IMR-90 (cell line): ENCODE measurements around the gene SLC6A20. TPM values are rescaled to one million over a fixed set of nuclear protein-coding genes. Genes with fewer than 3 reads are reported as not detected.
"Not testable (repeated sequence)": the region's sequence is repeated elsewhere in the genome, so short reads cannot be mapped to it uniquely, and the experiment has no call there.

Source experiments
- ATAC-seq: fragments of 200-7000 bp; cut with Tn5 transposase; 2 replicates; pipeline ENCODE4 v1.9.1; 2020; ENCODE audit warnings: low read depth, mild to moderate bottlenecking, moderate library complexity
- BruUV-seq: library from RNA; stranded (reverse); fragments of 400-500 nt; replicated peaks from 2 replicates; lab custom pipeline; 2021; lab: Mats Ljungman, UMichigan
- CTCF ChIA-PET: fragments of 300-600 bp; formaldehyde crosslinking; extraction: SDS; loops from one replicate; lab custom pipeline; 2021; ENCODE audit warnings: antibody characterized with exemption; lab: Yijun Ruan, JAX
- POLR2A ChIA-PET: fragments of 300-600 bp; sonication (Branson Sonifier 250); formaldehyde crosslinking; loops from one replicate; lab custom pipeline; 2022; ENCODE audit warnings: antibody characterized with exemption; ENCODE audit not compliant: unreplicated experiment; lab: Charles Lee
- DNase-seq: peaks from one replicate; pipeline ENCODE4 v3.0.0; 2013
- H2AFZ ChIP-seq: replicated peaks from 2 replicates; pipeline ENCODE3; 2013; ENCODE audit warnings: low read length, mild to moderate bottlenecking; ENCODE audit not compliant: poor library complexity
- H2AK5ac ChIP-seq: 2 replicates; pipeline ENCODE4 v1.6.1; 2013; ENCODE audit warnings: low read depth, low read length, inconsistent platforms
- H2AK9ac ChIP-seq: replicated peaks from 2 replicates; pipeline ENCODE3; 2013; ENCODE audit warnings: mild to moderate bottlenecking, low read depth, low read length, moderate library complexity; ENCODE audit not compliant: poor library complexity
- H2BK120ac ChIP-seq: 2 replicates; pipeline ENCODE4 v1.6.1; 2013; ENCODE audit warnings: low read depth, low read length, inconsistent platforms
- H2BK15ac ChIP-seq: 3 replicates; pipeline ENCODE4 v1.6.1; 2013; ENCODE audit warnings: low read depth, low read length, inconsistent platforms
- H2BK20ac ChIP-seq: 2 replicates; pipeline ENCODE4 v1.6.1; 2013; ENCODE audit warnings: low read depth, mild to moderate bottlenecking, inconsistent platforms, low read length, moderate library complexity
- H2BK5ac ChIP-seq: 2 replicates; pipeline ENCODE4 v1.6.1; 2013; ENCODE audit warnings: mild to moderate bottlenecking, low read depth, low read length, inconsistent platforms; ENCODE audit not compliant: poor library complexity, severe bottlenecking
- H3K14ac ChIP-seq: replicated peaks from 2 replicates; pipeline ENCODE4 v1.6.1; 2013; ENCODE audit warnings: low read depth, low read length, inconsistent platforms
- H3K18ac ChIP-seq: 2 replicates; pipeline ENCODE4 v1.6.1; 2013; ENCODE audit warnings: low read depth, low read length, control low read depth
- H3K23ac ChIP-seq: 2 replicates; pipeline ENCODE4 v1.6.1; 2013; ENCODE audit warnings: low read depth, low read length, inconsistent platforms
- H3K27ac ChIP-seq: 2 replicates; pipeline ENCODE4 v1.5.1; 2013; ENCODE audit warnings: mild to moderate bottlenecking, control low read depth, low read length; ENCODE audit not compliant: insufficient read depth
- H3K27me3 ChIP-seq: 2 replicates; pipeline ENCODE4 v1.6.1; 2013; ENCODE audit warnings: low read length; ENCODE audit not compliant: control insufficient read depth, insufficient read depth
- H3K36me3 ChIP-seq: 2 replicates; pipeline ENCODE4 v1.6.1; 2013; ENCODE audit warnings: low read length, mixed read lengths; ENCODE audit not compliant: control insufficient read depth, insufficient read depth
- H3K4ac ChIP-seq: 2 replicates; pipeline ENCODE4 v1.6.1; 2013; ENCODE audit warnings: low read depth, low read length, inconsistent platforms
- H3K4me1 ChIP-seq: 2 replicates; pipeline ENCODE4 v1.6.1; 2013; ENCODE audit warnings: low read length, mixed read lengths; ENCODE audit not compliant: control insufficient read depth, insufficient read depth
- H3K4me2 ChIP-seq: 2 replicates; pipeline ENCODE4 v1.6.1; 2013; ENCODE audit warnings: low read depth, mild to moderate bottlenecking, control low read depth, low read length, moderate library complexity
- H3K4me3 ChIP-seq: 2 replicates; pipeline ENCODE4 v1.5.1; 2013; ENCODE audit warnings: low read depth, mild to moderate bottlenecking, control low read depth, low read length, moderate library complexity; ENCODE audit not compliant: insufficient read depth
- H3K56ac ChIP-seq: 2 replicates; pipeline ENCODE4 v1.6.1; 2013; ENCODE audit warnings: low read length, inconsistent platforms; ENCODE audit not compliant: insufficient read depth; ENCODE audit errors: extremely low read depth
- H3K79me1 ChIP-seq, 2 experiments: 2 replicates each; pipeline ENCODE4 v1.6.1; 2013; ENCODE audit warnings: low read length in 2 of 2, inconsistent platforms in 1 of 2, low read depth in 1 of 2
- H3K9ac ChIP-seq: 2 replicates; pipeline ENCODE4 v1.6.1; 2013; ENCODE audit warnings: low read depth, low read length, control low read depth
- H3K9me1 ChIP-seq: 2 replicates; pipeline ENCODE4 v1.6.1; 2013; ENCODE audit warnings: low read length, inconsistent platforms; ENCODE audit not compliant: insufficient read depth
- H3K9me3 ChIP-seq: 2 replicates; pipeline ENCODE4 v1.6.1; 2013; ENCODE audit warnings: low read length; ENCODE audit not compliant: control insufficient read depth, insufficient read depth
- H4K20me1 ChIP-seq: 2 replicates; pipeline ENCODE4 v1.6.1; 2013; ENCODE audit warnings: low read length, inconsistent platforms; ENCODE audit not compliant: insufficient read depth
- H4K5ac ChIP-seq: 2 replicates; pipeline ENCODE4 v1.6.1; 2013; ENCODE audit warnings: mild to moderate bottlenecking, low read depth, low read length, control low read depth
- H4K8ac ChIP-seq, 2 experiments: 2 replicates each; pipeline ENCODE4 v1.6.1; 2013; ENCODE audit warnings: low read depth in 2 of 2, low read length in 2 of 2, control low read depth in 1 of 2, inconsistent platforms in 1 of 2
- H4K91ac ChIP-seq: 2 replicates; pipeline ENCODE4 v1.6.1; 2013; ENCODE audit warnings: low read depth, low read length, inconsistent platforms; ENCODE audit not compliant: insufficient read depth
- WGBS, 2 experiments: methylation state at CpG; one replicate each; pipeline versions ENCODE4 v1.1.5 to v1.1.7; 2013; ENCODE audit warnings: missing lambda C conversion rate in 2 of 2; ENCODE audit not compliant: insufficient read length in 1 of 2; ENCODE audit errors: extremely low coverage in 2 of 2; 5-methylcytosine and 5-hydroxymethylcytosine counted together
- dilution Hi-C: fragments of 300-500 bp; cut with HindIII; formaldehyde crosslinking; loops from one replicate; pipeline ENCODE4 v1.14.3; 2018; ENCODE audit warnings: low sequenced_read_pairs; ENCODE audit not compliant: unreplicated experiment
- in situ Hi-C: fragments of 300-500 bp; cut with MboI; formaldehyde crosslinking; loops from 3 replicates; pipeline ENCODE4 v1.14.3; 2019; ENCODE audit warnings: low sequenced_read_pairs, inconsistent platforms, mixed read lengths
- intact Hi-C: fragments of 100-400 bp; cut with micrococcal nuclease; formaldehyde crosslinking; loops from 2 replicates; pipeline ENCODE4 v1.10.0; 2022
- polyA plus RNA-seq, 3 experiments: library from polyadenylated mRNA; depleted of rRNA; stranded (reverse); fragments of >200 nt; gene quantifications; 2 replicates each; pipeline ENCODE4 v1.2.3, GENCODE V29; 2012; ENCODE audit warnings: low replicate concordance in 1 of 3
- total RNA-seq: library from RNA; depleted of rRNA; stranded (reverse); fragments of >200 nt; gene quantifications from 2 replicates; pipeline ENCODE4 v1.2.3, GENCODE V29; 2012

The SLC6A20 gene
- total and polyA plus RNA-seq, 2 of the 4 experiments (the other 2 are of a cell fraction) = not detected

GRCh38 chr3:45749036-45749600, 47.2 kb downstream of the SLC6A20 start:
- H2BK5ac ChIP-seq, H3K56ac ChIP-seq, H2AFZ ChIP-seq, H3K4ac ChIP-seq, H4K20me1 ChIP-seq, H2BK20ac ChIP-seq, H3K27me3 ChIP-seq, H4K8ac ChIP-seq, H3K18ac ChIP-seq, H2BK120ac ChIP-seq, dilution Hi-C loops, BruUV-seq, H3K14ac ChIP-seq, H2BK15ac ChIP-seq, in situ Hi-C loops, CTCF ChIA-PET, H4K91ac ChIP-seq, H3K9me1 ChIP-seq, H3K23ac ChIP-seq, H3K9ac ChIP-seq, H2AK5ac ChIP-seq, ATAC-seq, intact Hi-C loops, H3K4me2 ChIP-seq, H3K27ac ChIP-seq, H3K9me3 ChIP-seq, DNase-seq, H3K79me1 ChIP-seq, H3K4me1 ChIP-seq, H4K5ac ChIP-seq, H3K4me3 ChIP-seq, H2AK9ac ChIP-seq: not testable (repeated sequence)
- peaks cover 27% of the 10 kb centered on the region for H3K36me3 ChIP-seq
- no CpG with 5 or more reads among the region's 4 CpGs for WGBS, 2 experiments
- POLR2A ChIA-PET = interaction anchor here (0.7 kb wide), 1 partner anchor 173 kb away, joined by 6 read pairs; no protein-coding TSS in a partner anchor
